ENCODE results near the gene G2E3.

G2E3 gene

DNA sequence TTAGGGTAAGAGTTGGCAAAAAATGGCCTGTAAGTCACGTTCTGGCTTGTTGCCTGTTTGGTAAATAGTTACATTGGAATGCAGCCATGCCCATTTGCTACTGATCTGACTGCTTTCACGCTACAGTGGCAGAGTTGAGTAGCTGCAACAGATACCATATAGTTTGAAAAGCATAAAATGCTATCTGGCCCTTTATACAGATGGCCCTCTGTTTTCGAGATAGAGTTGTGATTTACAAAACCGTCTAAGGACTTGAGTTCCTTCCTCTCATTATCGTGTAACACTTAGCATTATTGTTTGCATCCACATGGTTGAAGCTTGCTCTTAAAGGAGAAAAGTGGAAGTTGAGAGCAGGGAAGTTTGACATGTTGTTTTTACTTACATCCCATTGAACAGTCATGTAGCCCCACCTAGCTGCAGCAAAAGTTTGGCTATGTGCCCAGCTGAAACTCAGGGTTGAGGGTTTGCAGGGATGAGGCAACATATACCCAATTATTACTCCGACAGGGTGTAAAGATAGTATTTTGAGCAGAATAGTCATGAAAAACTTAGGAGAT is 51.9 kb downstream of the G2E3 start:
- Histone ChIP-seq H3K9me3 (ENCODE audit: control extremely low read depth in 1 of 5, control insufficient read depth in 4 of 5, insufficient read depth in 2 of 5, low read depth in 1 of 5, low read length in 4 of 5) (peaks cover 0 to 2% (median 0%) of the 10 kb centered on the region in 5 experiments), H3K4me1 (ENCODE audit: control extremely low read depth in 1 of 4, control insufficient read depth in 4 of 4, insufficient read depth in 4 of 4, low read length in 3 of 4) (peaks cover 0 to 13% (median 3%) of the 10 kb centered on the region in 4 experiments), H3K27ac (ENCODE audit: insufficient read depth in 1 of 2, low read depth in 1 of 2, low read length in 2 of 2, poor library complexity in 1 of 2, severe bottlenecking in 2 of 2) (no peak overlapping the region), H3K27me3 (replicated peaks in 2 of 5; ENCODE audit: control insufficient read depth in 4 of 5, insufficient read depth in 5 of 5, low read length in 4 of 5) (no peaks in the 10 kb centered on the region), H3K36me3 (ENCODE audit: control insufficient read depth in 4 of 4, insufficient read depth in 4 of 4, low read length in 3 of 4) (peaks cover 3 to 26% (median 20%) of the 10 kb centered on the region in 4 experiments), H3K4me3 (ENCODE audit: control insufficient read depth in 1 of 7, extremely low read depth in 1 of 7, insufficient read depth in 4 of 7, low read depth in 2 of 7, low read length in 6 of 7) (no peak overlapping the region)
- POLR2A ChIA-PET = no interaction called here
- WGBS (ENCODE audit: insufficient coverage) = 49% methylated on average over 5 of the region's 6 CpGs
- CTCF ChIA-PET = interaction anchor here (0.5 to 3.2 kb wide), 9 partner anchors 10 to 588 kb away, joined by 3 to 25 read pairs (median 6); partner anchors contain the start of genes G2E3 and SCFD1
- DNase-seq = peak; percentile 79 to 92 (median 90)

DNA sequence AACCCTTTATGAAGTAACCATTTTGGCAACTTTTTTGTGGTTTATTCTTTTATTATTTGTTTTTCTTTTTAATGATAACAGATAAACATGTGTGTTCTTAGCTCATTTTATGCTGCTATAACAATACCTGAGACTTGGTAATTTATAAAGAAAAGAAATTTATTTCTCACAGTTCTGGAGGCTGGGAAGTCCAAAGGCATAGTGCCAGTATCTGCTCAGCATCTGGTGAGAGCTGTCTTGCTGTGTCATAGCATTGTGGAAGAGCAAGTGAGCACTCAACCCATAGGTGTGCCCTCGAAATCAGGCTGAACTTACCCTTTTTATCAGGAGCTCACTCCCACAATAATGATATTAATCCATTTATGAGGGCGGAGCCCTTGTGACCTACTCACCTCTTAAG is 55.2 kb downstream of the G2E3 start:
- peaks cover 6 to 27% (median 17%) of the 10 kb centered on the region in 4 experiments for H3K36me3 ChIP-seq (ENCODE audit: control insufficient read depth in 4 of 4, insufficient read depth in 4 of 4, low read length in 3 of 4)
- DNase-seq = no peak
- peaks cover 0 to 13% (median 2%) of the 10 kb centered on the region in 4 experiments for H3K4me1 ChIP-seq (ENCODE audit: control extremely low read depth in 1 of 4, control insufficient read depth in 4 of 4, insufficient read depth in 4 of 4, low read length in 3 of 4)
- POLR2A ChIA-PET = no interaction called here
- peaks cover 0 to 2% (median 0%) of the 10 kb centered on the region in 5 experiments for H3K9me3 ChIP-seq (ENCODE audit: control extremely low read depth in 1 of 5, control insufficient read depth in 4 of 5, insufficient read depth in 2 of 5, low read depth in 1 of 5, low read length in 4 of 5)
- CTCF ChIA-PET = no interaction called here
- H3K27ac ChIP-seq (ENCODE audit: insufficient read depth in 1 of 2, low read depth in 1 of 2, low read length in 2 of 2, poor library complexity in 1 of 2, severe bottlenecking in 2 of 2) = no peak overlapping the region
- WGBS (ENCODE audit: insufficient coverage) = 100% methylated on average over 1 of the region's 2 CpGs
- no peak overlapping the region for H3K4me3 ChIP-seq (ENCODE audit: control insufficient read depth in 1 of 7, extremely low read depth in 1 of 7, insufficient read depth in 4 of 7, low read depth in 2 of 7, low read length in 6 of 7)
- no peaks in the 10 kb centered on the region for H3K27me3 ChIP-seq (replicated peaks in 2 of 5; ENCODE audit: control insufficient read depth in 4 of 5, insufficient read depth in 5 of 5, low read length in 4 of 5)

DNA sequence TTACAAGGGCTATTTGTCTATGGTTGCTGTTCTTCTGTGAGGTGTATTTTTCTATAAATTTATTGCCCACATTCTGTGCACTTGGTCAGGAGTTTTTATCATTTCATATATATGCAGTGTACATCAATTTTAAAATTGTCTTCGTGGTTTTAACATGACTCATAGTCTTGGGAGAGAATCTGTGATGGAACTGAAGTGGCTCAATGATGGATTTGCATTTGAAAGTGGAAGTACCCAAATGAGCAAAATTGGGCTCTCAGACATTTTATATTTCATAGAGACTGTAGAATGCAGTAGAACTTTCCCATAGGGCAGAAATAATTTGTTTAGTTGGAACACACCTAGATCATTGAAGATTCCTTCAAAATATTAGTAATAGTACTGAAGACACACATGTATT is 61.2 kb downstream of the G2E3 start:
- Histone ChIP-seq H3K9me3 (ENCODE audit: control extremely low read depth in 1 of 5, control insufficient read depth in 4 of 5, insufficient read depth in 2 of 5, low read depth in 1 of 5, low read length in 4 of 5) (no peaks in the 10 kb centered on the region), H3K27me3 (replicated peaks in 2 of 5; ENCODE audit: control insufficient read depth in 4 of 5, insufficient read depth in 5 of 5, low read length in 4 of 5) (no peaks in the 10 kb centered on the region), H3K4me3 (ENCODE audit: control insufficient read depth in 1 of 7, extremely low read depth in 1 of 7, insufficient read depth in 4 of 7, low read depth in 2 of 7, low read length in 6 of 7) (peak overlapping the region in 1 of 7 experiments; percentile 33), H3K36me3 (ENCODE audit: control insufficient read depth in 4 of 4, insufficient read depth in 4 of 4, low read length in 3 of 4) (peaks cover 2 to 16% (median 9%) of the 10 kb centered on the region in 4 experiments), H3K4me1 (ENCODE audit: control extremely low read depth in 1 of 4, control insufficient read depth in 4 of 4, insufficient read depth in 4 of 4, low read length in 3 of 4) (peaks cover 3 to 31% (median 15%) of the 10 kb centered on the region in 4 experiments), H3K27ac (ENCODE audit: insufficient read depth in 1 of 2, low read depth in 1 of 2, low read length in 2 of 2, poor library complexity in 1 of 2, severe bottlenecking in 2 of 2) (no peak overlapping the region)
- ChIA-PET CTCF (no interaction called here), POLR2A (no interaction called here)
- DNase-seq = peak; percentile 30 to 73 (median 64)
- WGBS (ENCODE audit: insufficient coverage) = no CpG with 5 or more reads among the region's 1 CpG

DNA sequence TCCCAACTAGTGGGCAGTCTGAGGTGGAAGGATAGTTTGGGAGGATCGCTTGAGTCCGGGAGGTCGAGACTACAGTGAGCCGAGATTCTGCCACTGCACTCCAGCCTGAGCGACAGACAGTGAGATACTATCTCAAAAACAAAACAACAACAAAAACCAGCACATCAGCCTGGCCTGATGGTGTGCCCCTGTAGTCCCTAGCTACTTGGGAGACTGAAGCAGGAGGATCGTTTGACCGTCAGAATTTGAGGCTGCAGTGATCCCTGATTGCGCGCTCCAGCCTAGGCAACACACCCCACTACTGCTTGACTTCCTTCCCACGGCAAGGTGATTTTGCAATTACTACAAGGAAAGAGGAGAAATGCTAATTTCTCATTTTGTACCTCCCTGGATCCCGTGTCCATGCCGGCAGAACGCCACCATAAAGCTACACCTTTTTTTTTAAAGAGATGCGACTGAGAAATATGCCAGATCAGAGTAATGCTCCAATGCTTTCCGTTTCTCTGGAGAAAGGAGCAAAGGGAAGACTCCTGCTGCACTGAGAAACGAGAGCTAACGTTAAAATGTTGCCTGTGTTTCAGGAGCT is 62.5 kb downstream of the G2E3 start:
- POLR2A ChIA-PET = no interaction called here

DNA sequence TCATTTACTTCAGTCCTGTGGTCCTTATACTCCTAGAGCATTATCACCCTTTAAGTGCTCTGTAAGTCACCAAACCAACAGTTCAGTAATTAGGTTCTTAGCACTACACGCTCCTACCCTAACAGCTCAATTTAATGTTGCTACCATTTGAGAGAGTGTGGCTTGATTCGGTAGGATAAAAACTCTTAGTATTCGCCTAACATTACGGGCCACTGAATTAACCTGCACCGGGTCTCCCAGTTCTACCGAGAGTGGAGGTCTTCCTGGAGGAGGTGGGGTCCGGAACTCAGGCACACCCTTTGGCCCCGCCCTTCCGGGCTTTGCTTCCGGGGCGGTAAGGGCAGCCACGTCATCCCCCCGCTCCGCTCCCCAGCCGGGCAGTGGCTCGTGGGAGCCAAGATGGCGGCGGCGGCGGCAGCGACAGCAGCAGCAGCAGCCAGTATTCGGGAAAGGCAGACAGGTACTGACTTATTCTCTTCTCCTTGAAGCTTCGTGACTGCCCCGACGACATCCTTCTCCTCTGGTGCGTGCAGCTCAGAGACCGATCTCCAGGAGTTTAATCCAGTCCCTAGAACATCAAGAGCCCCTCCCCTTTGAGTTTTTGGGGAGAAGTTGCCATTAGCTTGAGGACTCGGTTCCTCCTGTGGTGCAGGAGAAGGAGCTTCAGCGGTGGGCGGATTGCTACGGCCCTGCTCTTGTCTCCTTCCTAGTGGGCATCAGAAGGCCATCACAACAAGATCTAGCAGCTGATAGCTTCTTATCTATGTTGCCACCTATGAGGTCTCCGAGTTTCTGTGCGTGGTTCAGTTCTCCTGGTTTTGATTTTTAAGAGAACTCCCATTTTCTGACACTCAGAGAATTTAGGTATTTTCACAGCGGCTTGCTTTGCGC is 63.2 kb downstream of the G2E3 start, which contains the start of gene SCFD1:
Gene SCFD1 (plus strand): TSS at position 380 of the 891 bp plus-strand sequence. CDS start 20 bp downstream, at position 400.
- Histone ChIP-seq H3K36me3 (ENCODE audit: control insufficient read depth in 4 of 4, insufficient read depth in 4 of 4, low read length in 3 of 4) (peaks cover 0 to 5% (median 1%) of the 10 kb centered on the region in 4 experiments), H3K4me3 (ENCODE audit: control insufficient read depth in 1 of 7, extremely low read depth in 1 of 7, insufficient read depth in 4 of 7, low read depth in 2 of 7, low read length in 6 of 7) (peak within 1 kb of the TSS; percentile 85 to 99 (median 95)), H3K27ac (ENCODE audit: insufficient read depth in 1 of 2, low read depth in 1 of 2, low read length in 2 of 2, poor library complexity in 1 of 2, severe bottlenecking in 2 of 2) (peak within 1 kb of the TSS; percentile 91 to 95), H3K27me3 (replicated peaks in 2 of 5; ENCODE audit: control insufficient read depth in 4 of 5, insufficient read depth in 5 of 5, low read length in 4 of 5) (no peaks in the 10 kb centered on the region), H3K4me1 (ENCODE audit: control extremely low read depth in 1 of 4, control insufficient read depth in 4 of 4, insufficient read depth in 4 of 4, low read length in 3 of 4) (peaks cover 6 to 31% (median 15%) of the 10 kb centered on the region in 4 experiments), H3K9me3 (ENCODE audit: control extremely low read depth in 1 of 5, control insufficient read depth in 4 of 5, insufficient read depth in 2 of 5, low read depth in 1 of 5, low read length in 4 of 5) (no peaks in the 10 kb centered on the region)
- peak; percentile 91 to 96 (median 95) for DNase-seq
- 0% methylated on average over 31 of the region's 35 CpGs for WGBS (ENCODE audit: insufficient coverage)
- POLR2A ChIA-PET = interaction anchor here (0.6 to 0.7 kb wide), 3 partner anchors 34 to 732 kb away, joined by 3 read pairs; no protein-coding TSS in a partner anchor
- CTCF ChIA-PET = interaction anchor here (0.6 to 2.0 kb wide), 9 partner anchors 9 to 179 kb away, joined by 3 to 6 read pairs (median 3); no protein-coding TSS in a partner anchor

More for the DNA sequence above, 62.5 kb downstream of the G2E3 start:
- Histone ChIP-seq H3K4me3 (ENCODE audit: control insufficient read depth in 1 of 7, extremely low read depth in 1 of 7, insufficient read depth in 4 of 7, low read depth in 2 of 7, low read length in 6 of 7) (peak overlapping the region; percentile 48 to 99 (median 95)), H3K36me3 (ENCODE audit: control insufficient read depth in 4 of 4, insufficient read depth in 4 of 4, low read length in 3 of 4) (peaks cover 0 to 6% (median 3%) of the 10 kb centered on the region in 4 experiments), H3K27me3 (replicated peaks in 2 of 5; ENCODE audit: control insufficient read depth in 4 of 5, insufficient read depth in 5 of 5, low read length in 4 of 5) (no peaks in the 10 kb centered on the region), H3K4me1 (ENCODE audit: control extremely low read depth in 1 of 4, control insufficient read depth in 4 of 4, insufficient read depth in 4 of 4, low read length in 3 of 4) (peaks cover 6 to 31% (median 15%) of the 10 kb centered on the region in 4 experiments), H3K27ac (ENCODE audit: insufficient read depth in 1 of 2, low read depth in 1 of 2, low read length in 2 of 2, poor library complexity in 1 of 2, severe bottlenecking in 2 of 2) (peak overlapping the region; percentile 91 to 95), H3K9me3 (ENCODE audit: control extremely low read depth in 1 of 5, control insufficient read depth in 4 of 5, insufficient read depth in 2 of 5, low read depth in 1 of 5, low read length in 4 of 5) (no peaks in the 10 kb centered on the region)
- DNase-seq = peak in 2 of 3 donors; percentile 48 to 60
- CTCF ChIA-PET = interaction anchor here (0.6 to 2.0 kb wide), 6 partner anchors 10 to 178 kb away, joined by 3 to 6 read pairs (median 3); no protein-coding TSS in a partner anchor
- WGBS (ENCODE audit: insufficient coverage) = 9% methylated on average over 8 of the region's 17 CpGs

DNA sequence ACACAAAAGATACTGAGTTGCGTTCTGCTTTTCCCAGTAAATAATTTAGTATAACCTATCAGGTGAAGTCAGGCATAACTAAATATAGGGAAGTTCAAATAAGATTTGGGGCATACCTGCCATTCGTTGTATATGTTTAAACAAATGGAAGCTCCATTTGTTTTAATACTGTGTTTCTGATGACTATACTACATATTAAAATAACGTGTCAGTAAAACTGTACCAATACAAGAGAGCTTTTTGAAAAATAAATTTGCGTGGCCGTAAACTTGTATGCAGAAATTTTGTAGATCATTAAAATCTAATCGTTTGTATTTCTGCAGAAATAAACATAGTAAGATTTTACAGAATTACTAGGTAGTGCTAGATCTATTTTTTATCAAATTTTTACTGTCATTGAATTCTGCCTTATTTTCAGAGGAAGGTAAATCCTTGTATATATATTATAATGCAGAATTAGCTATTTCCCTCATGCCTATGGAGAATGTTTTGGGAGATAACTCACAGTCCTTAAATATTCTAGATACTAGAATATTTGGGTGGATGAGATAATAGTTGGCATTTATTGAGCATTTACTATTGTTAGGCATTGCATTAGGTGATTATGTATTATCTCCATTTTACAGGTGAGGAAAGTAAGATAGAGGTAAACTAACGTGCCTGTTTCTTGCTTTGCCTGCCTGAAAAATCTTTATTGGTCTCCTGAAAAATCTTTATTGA is 64.6 kb downstream of the G2E3 start:
- Histone ChIP-seq H3K36me3 (ENCODE audit: control insufficient read depth in 4 of 4, insufficient read depth in 4 of 4, low read length in 3 of 4) (peaks cover 0 to 7% (median 1%) of the 10 kb centered on the region in 4 experiments), H3K4me3 (ENCODE audit: control insufficient read depth in 1 of 7, extremely low read depth in 1 of 7, insufficient read depth in 4 of 7, low read depth in 2 of 7, low read length in 6 of 7) (peak overlapping the region in 5 of 7 experiments; percentile 15 to 99 (median 95)), H3K9me3 (ENCODE audit: control extremely low read depth in 1 of 5, control insufficient read depth in 4 of 5, insufficient read depth in 2 of 5, low read depth in 1 of 5, low read length in 4 of 5) (no peaks in the 10 kb centered on the region), H3K27ac (ENCODE audit: insufficient read depth in 1 of 2, low read depth in 1 of 2, low read length in 2 of 2, poor library complexity in 1 of 2, severe bottlenecking in 2 of 2) (peak overlapping the region in 1 of 2 experiments; percentile 95), H3K27me3 (replicated peaks in 2 of 5; ENCODE audit: control insufficient read depth in 4 of 5, insufficient read depth in 5 of 5, low read length in 4 of 5) (no peaks in the 10 kb centered on the region), H3K4me1 (ENCODE audit: control extremely low read depth in 1 of 4, control insufficient read depth in 4 of 4, insufficient read depth in 4 of 4, low read length in 3 of 4) (peaks cover 6 to 31% (median 15%) of the 10 kb centered on the region in 4 experiments)
- CTCF ChIA-PET = interaction anchor here (1.1 kb wide), 2 partner anchors 14 to 20 kb away, joined by 3 to 4 read pairs; no protein-coding TSS in a partner anchor
- POLR2A ChIA-PET = interaction anchor here (0.6 kb wide), 1 partner anchor 1574 kb away, joined by 3 read pairs; no protein-coding TSS in a partner anchor
- DNase-seq = no peak
- WGBS (ENCODE audit: insufficient coverage) = no CpG with 5 or more reads among the region's 7 CpGs
